HG02884 (cell line): ENCODE results near the gene ANAPC5.
"Not testable (repeated sequence)": the region's sequence is repeated elsewhere in the genome, so short reads cannot be mapped to it uniquely, and the experiment has no call there.

Experiments used
- ATAC-seq: cut with Tn5 transposase; IDR thresholded peaks from one replicate; pipeline ENCODE4 v1.9.1; 2021; ENCODE audit warnings: mild to moderate bottlenecking, moderate library complexity; ENCODE audit not compliant: unreplicated experiment

ANAPC5 gene

GRCh38 chr12:121287267-121287954 lies 64.8 kb downstream of the ANAPC5 start:
- ATAC-seq, result no peak

- ATAC-seq, result no peak
Measured at GRCh38 chr12:121285856-121286255, 66.4 kb downstream of the ANAPC5 start.

- no peak for ATAC-seq
Measured at GRCh38 chr12:121284551-121285390, 67.4 kb downstream of the ANAPC5 start.

- no peak for ATAC-seq
Measured at GRCh38 chr12:121283841-121284240, 68.4 kb downstream of the ANAPC5 start.

- no peak for ATAC-seq
Measured at GRCh38 chr12:121283388-121283787, 68.8 kb downstream of the ANAPC5 start.

GRCh38 chr12:121282910-121283309 lies 69.3 kb downstream of the ANAPC5 start:
- not testable (repeated sequence) for ATAC-seq

- no peak for ATAC-seq
Measured at GRCh38 chr12:121282072-121282742, 70.0 kb downstream of the ANAPC5 start.

GRCh38 chr12:121281116-121281515 lies 71.1 kb downstream of the ANAPC5 start:
- not testable (repeated sequence) for ATAC-seq

GRCh38 chr12:121280531-121280930 lies 71.7 kb downstream of the ANAPC5 start:
- ATAC-seq, result not testable (repeated sequence)

- no peak for ATAC-seq
Measured at GRCh38 chr12:121279507-121279915, 72.7 kb downstream of the ANAPC5 start.

- no peak for ATAC-seq
Measured at GRCh38 chr12:121279071-121279375, 73.2 kb downstream of the ANAPC5 start.

- ATAC-seq, result no peak
Measured at GRCh38 chr12:121278169-121279070, 73.8 kb downstream of the ANAPC5 start.

- ATAC-seq, result no peak
Measured at GRCh38 chr12:121277374-121277759, 74.8 kb downstream of the ANAPC5 start.

GRCh38 chr12:121274036-121274763 lies 78.0 kb downstream of the ANAPC5 start:
- no peak for ATAC-seq

- ATAC-seq, result no peak
Measured at GRCh38 chr12:121273364-121273896, 78.8 kb downstream of the ANAPC5 start.

- ATAC-seq, result no peak
Measured at GRCh38 chr12:121267822-121268221, 84.4 kb downstream of the ANAPC5 start.

- no peak for ATAC-seq
Measured at GRCh38 chr12:121264951-121265515, 87.2 kb downstream of the ANAPC5 start.

GRCh38 chr12:121264135-121264534 lies 88.1 kb downstream of the ANAPC5 start:
- ATAC-seq, result no peak

GRCh38 chr12:121263206-121263935 lies 88.8 kb downstream of the ANAPC5 start:
- no peak for ATAC-seq
